IPS-18a (cell line): ENCODE data around the gene LAP3.

Experiments
- H3K27ac ChIP-seq: one replicate; pipeline ENCODE4 v1.5.1; 2013; ENCODE audit warnings: low read length
- H3K27me3 ChIP-seq: one replicate; pipeline ENCODE4 v1.6.1; 2013; ENCODE audit warnings: mild to moderate bottlenecking, low read length; ENCODE audit not compliant: control insufficient read depth, insufficient read depth
- H3K36me3 ChIP-seq: one replicate; pipeline ENCODE4 v1.6.1; 2013; ENCODE audit warnings: low read depth, low read length; ENCODE audit not compliant: control insufficient read depth
- H3K4me1 ChIP-seq: one replicate; pipeline ENCODE4 v1.6.1; 2013; ENCODE audit warnings: low read depth, low read length; ENCODE audit not compliant: control insufficient read depth
- H3K4me3 ChIP-seq: one replicate; pipeline ENCODE4 v1.5.1; 2013; ENCODE audit warnings: low read length
- H3K9ac ChIP-seq: one replicate; pipeline ENCODE4 v1.6.1; 2013; ENCODE audit warnings: mild to moderate bottlenecking, low read length, moderate library complexity
- H3K9me3 ChIP-seq: one replicate; pipeline ENCODE4 v1.6.1; 2013; ENCODE audit warnings: low read depth, low read length; ENCODE audit not compliant: control insufficient read depth

The LAP3 gene

DNA sequence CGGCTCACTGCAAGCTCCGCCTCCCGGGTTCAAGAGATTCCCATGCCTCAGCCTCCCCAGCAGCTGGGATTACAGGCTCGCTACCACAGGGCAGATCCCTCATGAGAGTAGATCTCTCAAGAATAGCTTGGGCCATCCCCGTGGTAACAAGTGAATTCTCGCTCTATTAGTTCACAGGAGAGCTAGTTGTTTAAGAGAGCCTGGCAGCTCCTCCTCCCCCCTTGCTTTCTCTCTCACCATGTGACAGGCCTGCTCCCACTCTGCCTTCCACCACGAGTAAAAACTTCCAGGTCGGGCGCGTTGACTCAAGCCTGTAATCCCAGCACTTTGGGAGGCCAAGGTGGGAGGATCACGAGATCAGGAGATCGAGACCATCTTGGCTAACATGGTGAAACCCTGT is 30.3 kb upstream of the LAP3 start:
- H3K9me3 ChIP-seq = no peaks in the 10 kb centered on the region
- H3K27ac ChIP-seq = no peak overlapping the region
- H3K4me1 ChIP-seq = peaks cover 4% of the 10 kb centered on the region
- no peaks in the 10 kb centered on the region for H3K36me3 ChIP-seq
- H3K27me3 ChIP-seq = peaks cover 9% of the 10 kb centered on the region
- H3K4me3 ChIP-seq = no peak overlapping the region
- H3K9ac ChIP-seq = no peak overlapping the region

DNA sequence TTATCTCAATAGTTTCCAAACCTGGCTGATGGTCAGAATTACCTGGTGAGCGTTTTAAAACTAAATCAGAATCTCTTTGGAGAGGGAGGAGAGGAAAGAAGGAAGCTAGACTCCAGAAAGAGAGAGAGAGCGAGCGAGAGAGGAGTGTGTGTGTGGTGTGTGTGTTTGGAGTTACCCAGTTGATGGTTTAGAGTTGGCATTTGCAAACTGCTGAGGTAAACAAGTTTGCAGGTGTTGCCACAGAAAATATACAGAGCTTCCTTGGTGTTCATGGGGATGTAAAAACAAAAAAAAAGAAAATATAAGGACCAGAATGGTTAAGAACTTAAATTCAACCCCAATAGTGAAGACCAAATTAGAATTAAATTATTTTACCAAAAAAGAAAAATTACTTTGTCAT is 26.4 kb upstream of the LAP3 start:
- Histone ChIP-seq H3K4me3 (no peak overlapping the region), H3K4me1 (no peaks in the 10 kb centered on the region), H3K9me3 (no peaks in the 10 kb centered on the region), H3K36me3 (no peaks in the 10 kb centered on the region), H3K27ac (no peak overlapping the region), H3K9ac (no peak overlapping the region), H3K27me3 (peaks cover 9% of the 10 kb centered on the region)

DNA sequence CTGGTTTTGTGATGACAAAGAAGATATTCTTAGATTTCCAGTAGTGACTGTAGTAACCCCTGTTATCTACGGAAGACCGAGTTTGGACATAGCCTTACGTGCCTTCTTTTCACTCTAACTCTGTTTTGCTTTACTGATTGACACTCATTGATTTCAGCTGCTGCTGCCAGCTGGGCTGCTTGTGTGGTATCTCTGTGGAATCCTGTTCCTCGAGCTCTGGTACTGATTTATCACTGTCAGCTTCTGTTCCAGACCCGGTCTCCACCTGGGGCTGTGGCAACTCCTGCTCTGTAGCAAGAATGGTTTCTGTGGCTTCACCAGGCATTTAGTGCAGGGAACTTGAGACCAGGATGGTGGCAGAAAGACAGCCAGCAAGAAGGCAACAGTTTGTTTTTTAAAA is 24.6 kb upstream of the LAP3 start:
- Histone ChIP-seq H3K36me3 (no peaks in the 10 kb centered on the region), H3K4me3 (no peak overlapping the region), H3K27me3 (no peaks in the 10 kb centered on the region), H3K9ac (no peak overlapping the region), H3K9me3 (no peaks in the 10 kb centered on the region), H3K4me1 (no peaks in the 10 kb centered on the region), H3K27ac (no peak overlapping the region)

DNA sequence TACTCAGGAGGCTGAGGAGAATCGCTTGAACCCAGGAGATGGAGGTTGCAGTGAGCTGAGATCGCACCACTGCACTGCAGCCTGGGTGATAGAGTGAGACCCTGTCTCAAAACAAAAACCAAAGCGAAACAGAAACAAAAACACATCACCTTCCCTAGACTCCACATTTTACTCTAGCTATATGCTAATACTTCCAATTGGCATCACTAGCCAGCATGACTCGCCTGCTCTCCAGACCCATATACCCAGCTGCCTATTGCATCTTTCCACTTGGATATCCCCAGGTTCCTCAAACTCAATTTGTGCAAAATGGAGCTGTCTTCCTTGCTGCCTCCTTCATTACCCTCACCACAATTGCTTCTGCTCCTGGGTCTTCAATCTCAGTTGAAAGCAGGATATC is 22.4 kb upstream of the LAP3 start:
- Histone ChIP-seq H3K9me3 (no peaks in the 10 kb centered on the region), H3K4me1 (no peaks in the 10 kb centered on the region), H3K27me3 (no peaks in the 10 kb centered on the region), H3K9ac (no peak overlapping the region), H3K4me3 (no peak overlapping the region), H3K27ac (no peak overlapping the region), H3K36me3 (no peaks in the 10 kb centered on the region)

DNA sequence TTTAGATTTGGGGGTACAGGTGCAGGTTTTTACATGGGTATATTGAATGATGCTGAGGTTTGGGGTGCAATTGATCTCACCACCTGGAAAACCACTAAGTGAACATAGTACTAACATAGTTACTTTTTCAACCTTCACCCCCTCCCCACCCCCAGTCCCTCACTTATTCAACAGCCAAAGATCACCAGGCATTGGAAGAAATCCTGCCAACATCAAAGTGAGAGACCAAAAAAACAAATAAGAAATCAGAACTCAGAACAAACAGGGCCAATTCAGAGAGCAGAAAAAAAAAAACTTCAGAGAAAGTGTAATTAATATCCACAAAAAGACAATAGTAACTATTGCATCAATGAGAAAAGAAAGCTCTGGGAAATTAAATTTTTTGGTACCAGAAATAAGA is 20.5 kb upstream of the LAP3 start:
- Histone ChIP-seq H3K4me3 (no peak overlapping the region), H3K27me3 (no peaks in the 10 kb centered on the region), H3K4me1 (no peaks in the 10 kb centered on the region), H3K9ac (no peak overlapping the region), H3K9me3 (no peaks in the 10 kb centered on the region), H3K36me3 (no peaks in the 10 kb centered on the region), H3K27ac (no peak overlapping the region)

DNA sequence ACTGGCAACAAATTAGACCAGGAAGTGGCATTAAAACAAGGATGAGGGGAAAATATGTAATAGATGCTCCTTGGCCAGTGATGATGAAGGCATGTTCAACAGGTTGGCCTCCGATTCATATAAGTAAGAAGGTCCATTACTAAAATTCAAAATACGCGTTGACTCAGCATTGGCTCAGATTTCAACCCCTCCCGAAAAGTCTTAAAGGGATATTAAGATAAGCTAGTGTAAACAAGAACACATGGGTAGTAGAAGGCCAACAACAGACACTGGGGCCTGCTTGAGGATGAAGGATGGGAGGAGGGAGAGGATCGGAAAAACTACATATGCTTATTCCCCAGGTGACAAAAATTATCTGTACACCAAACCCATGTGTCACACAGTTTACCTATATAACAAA is 19.1 kb upstream of the LAP3 start:
- no peak overlapping the region for H3K27ac ChIP-seq
- no peaks in the 10 kb centered on the region for H3K9me3 ChIP-seq
- H3K9ac ChIP-seq = no peak overlapping the region
- no peaks in the 10 kb centered on the region for H3K4me1 ChIP-seq
- H3K27me3 ChIP-seq = no peaks in the 10 kb centered on the region
- H3K36me3 ChIP-seq = no peaks in the 10 kb centered on the region
- no peak overlapping the region for H3K4me3 ChIP-seq

DNA sequence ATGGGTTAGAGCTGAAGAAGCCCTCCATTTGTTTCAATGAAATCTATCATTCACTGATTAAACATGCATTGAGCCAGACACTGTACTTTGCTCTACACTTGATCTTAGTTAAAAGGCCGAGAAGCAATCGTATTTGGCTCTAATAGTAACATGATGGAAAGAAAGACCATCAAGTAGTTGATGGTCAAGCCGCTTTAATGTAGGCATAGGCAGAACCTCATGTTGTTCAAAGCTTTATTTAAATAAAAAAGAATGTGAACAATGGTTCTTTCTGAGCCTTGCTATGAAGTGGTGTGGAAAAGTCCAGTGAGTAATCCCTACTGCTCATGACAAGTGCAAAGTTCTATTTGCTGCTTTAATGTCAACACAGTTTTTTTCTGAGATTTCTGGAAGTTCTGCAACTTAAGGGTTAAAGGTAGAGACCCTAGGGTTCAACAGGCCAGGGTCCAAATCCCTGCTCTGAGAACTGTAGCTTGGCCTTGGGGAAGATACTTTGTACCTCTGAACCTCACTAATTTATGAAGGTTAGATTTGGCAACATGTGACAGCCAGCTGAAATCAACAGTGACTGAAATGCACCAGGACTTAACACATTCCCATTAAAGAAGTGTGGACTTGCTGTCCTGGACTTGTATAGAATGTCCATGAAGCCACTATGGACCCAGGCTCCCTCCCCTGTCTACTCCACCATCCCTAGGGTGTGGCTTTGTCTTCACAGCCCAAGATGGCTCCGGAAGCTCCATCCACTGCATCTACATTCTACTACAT is 17.9 kb upstream of the LAP3 start:
- no peaks in the 10 kb centered on the region for H3K27me3 ChIP-seq
- H3K36me3 ChIP-seq = no peaks in the 10 kb centered on the region
- H3K4me1 ChIP-seq = no peaks in the 10 kb centered on the region
- no peak overlapping the region for H3K9ac ChIP-seq
- no peak overlapping the region for H3K27ac ChIP-seq
- no peak overlapping the region for H3K4me3 ChIP-seq
- no peaks in the 10 kb centered on the region for H3K9me3 ChIP-seq

DNA sequence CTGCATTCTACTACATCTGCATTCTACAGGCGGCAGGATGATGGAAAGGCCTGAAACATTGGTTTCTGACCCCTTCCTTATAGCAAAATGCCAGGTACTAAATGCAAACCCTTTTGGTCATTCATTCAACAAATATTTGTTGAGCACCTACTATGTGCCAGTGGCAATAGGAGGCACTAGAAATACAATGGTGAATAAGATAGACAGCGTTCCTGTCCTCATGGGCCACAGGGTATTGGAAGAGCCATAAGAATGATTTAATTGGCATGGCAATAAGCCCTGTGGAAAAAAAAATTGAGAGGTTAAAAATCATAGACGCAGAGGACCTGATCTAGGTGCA is 17.3 kb upstream of the LAP3 start:
- no peak overlapping the region for H3K4me3 ChIP-seq
- no peak overlapping the region for H3K9ac ChIP-seq
- H3K27me3 ChIP-seq = no peaks in the 10 kb centered on the region
- no peaks in the 10 kb centered on the region for H3K36me3 ChIP-seq
- no peaks in the 10 kb centered on the region for H3K9me3 ChIP-seq
- no peaks in the 10 kb centered on the region for H3K4me1 ChIP-seq
- H3K27ac ChIP-seq = no peak overlapping the region

DNA sequence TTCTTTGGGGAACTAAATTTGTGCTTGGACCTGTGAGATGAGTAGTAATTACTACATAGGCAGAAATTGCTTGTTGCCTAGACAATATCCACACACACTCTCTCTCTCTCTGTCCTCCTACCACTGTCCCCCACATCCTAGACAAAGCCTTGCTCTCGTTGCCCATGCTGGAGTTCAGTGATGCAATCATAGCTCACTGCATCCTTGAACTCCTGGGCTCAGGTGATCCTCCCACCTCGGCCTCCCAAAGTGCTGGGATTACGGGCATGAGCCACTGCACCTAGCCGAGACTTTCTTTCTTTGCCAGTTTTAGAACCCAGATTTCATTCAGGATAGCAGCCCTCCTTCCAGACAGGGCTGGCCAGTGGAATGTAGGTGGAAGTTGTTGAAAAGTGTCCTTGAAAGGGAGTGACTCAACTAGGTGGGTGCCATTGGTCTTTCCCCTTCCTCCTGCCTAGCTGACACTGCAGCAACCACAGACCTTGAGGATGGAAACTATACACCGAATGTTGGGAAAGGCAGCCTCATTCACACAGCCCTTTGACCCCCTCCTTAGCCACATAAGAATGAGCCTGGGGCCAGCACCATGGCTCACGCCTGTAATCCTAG is 16.8 kb upstream of the LAP3 start:
- no peaks in the 10 kb centered on the region for H3K9me3 ChIP-seq
- H3K9ac ChIP-seq = no peak overlapping the region
- no peak overlapping the region for H3K27ac ChIP-seq
- no peaks in the 10 kb centered on the region for H3K27me3 ChIP-seq
- H3K4me1 ChIP-seq = no peaks in the 10 kb centered on the region
- no peaks in the 10 kb centered on the region for H3K36me3 ChIP-seq
- no peak overlapping the region for H3K4me3 ChIP-seq

DNA sequence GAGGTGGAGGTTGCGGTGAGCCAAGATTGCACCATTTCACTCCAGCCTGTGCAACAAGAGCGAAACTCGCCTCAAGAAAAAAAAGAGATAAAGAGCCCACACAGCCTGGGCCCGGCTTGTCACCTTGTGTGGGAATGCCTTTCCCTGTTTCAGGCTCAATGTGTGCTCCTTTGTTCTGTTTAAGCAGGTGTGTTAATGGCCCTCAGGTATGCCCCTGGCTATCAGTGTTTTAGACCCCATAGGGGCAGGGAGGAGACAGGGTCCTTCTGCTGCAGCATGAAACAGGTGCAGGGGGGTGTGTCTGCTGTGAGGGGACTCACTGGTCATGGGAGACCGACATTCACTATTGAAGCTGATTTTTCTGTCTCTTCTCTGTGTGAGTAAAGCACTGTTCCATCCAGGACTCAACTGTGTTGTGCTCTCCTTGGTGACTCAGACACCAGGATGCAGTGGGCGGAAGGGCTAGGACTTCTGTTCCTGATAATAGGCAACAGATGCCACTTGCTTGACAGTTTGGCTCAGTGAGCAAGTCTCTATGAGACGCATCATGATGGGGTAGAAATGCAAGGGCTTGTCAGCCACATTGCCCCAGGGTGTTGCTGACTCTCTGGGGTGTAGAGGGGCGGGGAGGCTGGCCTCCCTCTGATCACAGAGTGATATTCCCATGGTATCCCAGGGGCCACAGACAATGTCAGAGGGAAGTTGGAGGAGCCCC is 15.6 kb upstream of the LAP3 start:
- Histone ChIP-seq H3K9ac (no peak overlapping the region), H3K27ac (no peak overlapping the region), H3K9me3 (no peaks in the 10 kb centered on the region), H3K27me3 (no peaks in the 10 kb centered on the region), H3K4me1 (no peaks in the 10 kb centered on the region), H3K36me3 (no peaks in the 10 kb centered on the region), H3K4me3 (no peak overlapping the region)

DNA sequence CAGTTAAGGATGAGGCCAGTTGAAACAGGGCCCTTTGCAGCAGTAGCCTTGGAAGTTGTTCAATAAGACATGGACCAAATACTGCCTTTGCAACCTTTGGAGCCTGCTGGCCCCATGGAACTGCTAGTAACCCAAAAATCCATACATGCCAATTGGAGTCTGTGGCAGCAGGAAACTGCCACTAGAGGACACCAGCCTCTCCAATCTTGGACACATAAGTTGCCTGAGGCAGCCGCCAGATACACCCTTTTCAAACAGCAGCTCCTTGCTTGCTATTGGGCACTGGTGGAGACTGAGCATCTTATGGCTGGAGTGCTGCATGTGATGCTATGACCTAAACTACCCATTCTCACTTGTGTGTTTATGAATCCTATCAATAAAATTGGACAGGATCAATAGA is 14.8 kb upstream of the LAP3 start:
- no peaks in the 10 kb centered on the region for H3K4me1 ChIP-seq
- H3K9ac ChIP-seq = no peak overlapping the region
- H3K27ac ChIP-seq = no peak overlapping the region
- no peaks in the 10 kb centered on the region for H3K36me3 ChIP-seq
- no peak overlapping the region for H3K4me3 ChIP-seq
- no peaks in the 10 kb centered on the region for H3K9me3 ChIP-seq
- H3K27me3 ChIP-seq = no peaks in the 10 kb centered on the region

DNA sequence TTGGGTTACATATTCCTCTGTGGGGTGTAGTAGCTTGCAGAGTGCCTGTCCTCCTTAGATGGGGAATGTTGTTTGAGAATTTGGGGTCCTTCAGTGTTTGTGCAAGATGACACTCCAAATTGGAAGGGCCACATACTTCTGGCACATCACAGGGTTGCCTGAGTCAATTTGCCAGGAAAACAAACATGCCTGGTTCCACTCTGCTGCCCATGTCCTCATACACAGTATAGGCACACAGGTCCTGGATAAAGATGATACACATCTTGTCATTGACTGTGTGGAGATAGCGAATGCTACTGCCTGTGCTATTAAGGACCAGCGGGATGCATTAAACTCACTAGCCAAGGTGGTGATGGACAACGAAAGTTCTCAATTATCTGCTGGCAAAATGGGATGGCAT is 11.2 kb upstream of the LAP3 start:
- Histone ChIP-seq H3K36me3 (no peaks in the 10 kb centered on the region), H3K4me3 (no peak overlapping the region), H3K27ac (no peak overlapping the region), H3K9me3 (no peaks in the 10 kb centered on the region), H3K4me1 (no peaks in the 10 kb centered on the region), H3K9ac (no peak overlapping the region), H3K27me3 (no peaks in the 10 kb centered on the region)
